Measurements from ENCODE around the gene DYRK1A.

Gene DYRK1A

GRCh38 chr21:37385179-37385765 lies 18.7 kb downstream of the DYRK1A start:
- DNase-seq (ENCODE audit: low read depth) = no peak

DNA sequence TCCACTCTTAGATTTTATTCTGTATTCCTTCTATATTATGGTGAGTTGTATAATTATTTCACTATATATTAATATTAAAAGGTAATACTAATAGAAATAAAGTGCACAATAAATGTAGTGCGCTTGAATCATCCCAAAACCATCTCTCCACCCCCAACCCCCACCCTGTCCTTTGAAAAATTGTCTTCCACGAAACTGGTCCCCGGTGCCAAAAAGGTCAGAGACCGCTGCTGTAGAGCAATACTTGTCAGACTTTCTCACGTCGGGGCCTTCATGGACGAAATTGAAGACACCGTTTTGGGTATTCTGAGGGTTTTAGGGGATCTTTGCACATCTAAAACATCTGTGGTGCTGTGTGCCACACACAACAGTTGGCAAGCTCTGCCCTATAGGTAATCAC lies 19.6 kb downstream of the DYRK1A start:
- DNase-seq (ENCODE audit: low read depth) = no peak

GRCh38 chr21:37389456-37389855 lies 22.9 kb downstream of the DYRK1A start:
- DNase-seq (ENCODE audit: low read depth) = no peak

GRCh38 chr21:37391666-37392065 lies 25.1 kb downstream of the DYRK1A start:
- DNase-seq (ENCODE audit: low read depth) = no peak

DNA sequence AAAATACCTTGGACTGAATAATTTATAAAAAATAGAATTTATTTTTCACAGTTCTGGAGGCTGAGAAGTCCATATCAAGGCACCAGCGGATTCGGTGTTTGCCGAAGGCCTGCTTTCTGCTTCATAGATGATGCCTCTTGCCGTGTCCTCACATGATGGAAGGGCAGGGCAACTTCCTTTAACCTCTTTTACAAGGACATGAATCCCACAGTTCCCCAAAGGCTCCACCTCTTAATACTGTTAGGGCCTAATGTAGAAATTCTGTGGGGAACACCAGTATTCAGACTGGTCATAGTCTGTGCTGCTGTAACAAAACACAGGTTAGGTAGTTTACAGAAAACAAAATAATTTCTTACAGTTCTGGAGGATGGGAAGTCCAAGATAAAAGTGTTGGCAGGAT lies 25.9 kb downstream of the DYRK1A start:
- DNase-seq (ENCODE audit: low read depth) = no peak

GRCh38 chr21:37393030-37393429 lies 26.5 kb downstream of the DYRK1A start:
- DNase-seq (ENCODE audit: low read depth) = no peak

DNA sequence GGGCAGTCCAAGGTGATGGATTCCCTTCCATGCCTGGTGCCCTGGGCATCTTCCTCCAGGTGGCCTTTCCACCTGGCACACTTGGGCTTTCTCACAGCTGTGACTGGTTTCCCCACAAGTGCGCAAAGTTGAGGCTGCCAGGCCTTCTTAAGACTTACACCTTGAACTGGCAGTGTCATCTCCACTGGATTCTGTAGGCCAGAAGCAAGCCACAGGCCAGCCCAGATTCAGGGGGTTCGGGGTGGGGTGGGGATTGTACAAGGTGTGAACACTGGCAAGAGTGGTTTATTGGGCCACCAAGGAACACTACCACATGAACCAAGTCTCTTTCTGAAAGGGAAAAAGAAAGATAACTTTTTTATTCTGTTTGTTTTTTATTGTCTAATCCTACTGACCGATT lies 27.2 kb downstream of the DYRK1A start:
- no peak for DNase-seq (ENCODE audit: low read depth)

- no peak for DNase-seq (ENCODE audit: low read depth)
Observed at GRCh38 chr21:37395961-37396360, 29.4 kb downstream of the DYRK1A start.

DNA sequence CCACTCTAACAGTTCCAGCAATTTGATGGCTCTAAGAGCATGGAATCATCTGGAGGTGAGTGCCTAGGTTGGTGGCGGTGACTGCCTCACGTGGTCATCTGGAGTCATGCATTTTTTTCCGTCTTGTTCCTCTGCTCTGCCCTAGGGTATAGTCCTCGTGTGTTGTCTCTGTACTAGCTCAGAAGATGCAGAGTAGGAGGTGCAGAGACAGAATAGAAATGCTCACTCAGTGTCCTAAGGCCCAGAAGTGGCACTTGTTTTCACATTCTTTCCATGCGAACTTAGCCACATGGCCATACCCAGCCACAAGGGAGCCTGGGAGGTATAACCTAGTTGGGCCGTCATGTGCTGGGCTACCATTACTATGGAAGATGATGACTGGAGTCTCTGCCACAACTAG lies 30.3 kb downstream of the DYRK1A start:
- DNase-seq (ENCODE audit: low read depth) = no peak

- DNase-seq (ENCODE audit: low read depth) = no peak
Observed at GRCh38 chr21:37398697-37399096, 32.1 kb downstream of the DYRK1A start.

- DNase-seq (ENCODE audit: low read depth) = no peak
Observed at GRCh38 chr21:37402251-37402867, 35.8 kb downstream of the DYRK1A start.

DNA sequence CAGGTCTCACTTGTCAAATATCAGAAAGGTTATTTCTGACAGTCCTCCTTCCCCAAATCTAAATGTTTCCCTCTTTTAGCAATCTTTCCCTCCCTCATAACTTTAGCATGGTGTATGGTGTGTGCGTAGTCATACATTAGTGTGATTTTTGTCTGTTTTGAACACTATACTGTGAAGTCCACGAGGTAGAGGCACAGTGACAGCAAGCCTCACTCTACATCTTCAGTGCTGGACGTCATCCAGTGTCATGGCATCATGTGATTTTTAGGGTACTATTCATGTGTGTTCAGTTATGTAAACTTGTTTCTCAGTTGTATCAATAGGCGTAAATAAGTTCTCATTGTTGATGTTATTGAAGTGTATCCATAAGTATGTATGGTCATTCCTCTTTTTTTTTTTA lies 39.1 kb downstream of the DYRK1A start:
- DNase-seq (ENCODE audit: low read depth) = no peak

GRCh38 chr21:37407719-37408420 lies 41.3 kb downstream of the DYRK1A start:
- DNase-seq (ENCODE audit: low read depth) = no peak

DNA sequence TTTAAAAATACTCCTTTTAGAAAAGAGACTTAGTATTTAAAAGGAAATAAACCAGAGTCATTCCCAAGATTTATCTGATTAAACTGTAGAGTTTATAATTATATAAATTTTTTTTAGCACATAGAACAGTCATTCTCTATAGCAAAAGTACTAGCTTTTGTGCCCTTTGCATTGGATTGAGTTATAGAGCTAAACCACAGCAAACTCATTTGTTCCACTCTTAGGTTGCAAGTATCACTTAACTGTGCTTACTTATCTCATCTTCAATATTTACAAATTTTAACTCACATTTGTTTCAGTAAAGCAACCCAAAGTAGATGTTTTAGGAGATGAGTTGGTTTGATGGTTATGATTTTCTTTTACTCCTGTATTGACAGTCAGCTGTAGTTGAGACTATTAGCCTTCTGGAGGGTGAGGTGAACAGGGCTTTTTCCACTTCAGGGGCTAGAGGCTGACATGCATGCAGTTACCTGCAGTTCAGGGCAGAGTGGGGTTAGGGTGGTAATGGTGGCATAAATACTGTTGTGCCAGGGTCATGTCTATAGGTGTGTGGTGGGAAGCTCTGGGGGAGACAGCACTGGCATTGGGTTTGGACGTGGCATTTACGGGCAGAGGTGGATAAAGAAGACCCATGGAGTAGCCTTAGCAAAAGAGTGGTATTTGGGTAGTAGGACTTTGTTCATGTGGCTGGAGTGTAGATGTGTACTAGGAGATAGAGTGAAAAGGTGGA lies 42.1 kb downstream of the DYRK1A start:
- no peak for DNase-seq (ENCODE audit: low read depth)

DNA sequence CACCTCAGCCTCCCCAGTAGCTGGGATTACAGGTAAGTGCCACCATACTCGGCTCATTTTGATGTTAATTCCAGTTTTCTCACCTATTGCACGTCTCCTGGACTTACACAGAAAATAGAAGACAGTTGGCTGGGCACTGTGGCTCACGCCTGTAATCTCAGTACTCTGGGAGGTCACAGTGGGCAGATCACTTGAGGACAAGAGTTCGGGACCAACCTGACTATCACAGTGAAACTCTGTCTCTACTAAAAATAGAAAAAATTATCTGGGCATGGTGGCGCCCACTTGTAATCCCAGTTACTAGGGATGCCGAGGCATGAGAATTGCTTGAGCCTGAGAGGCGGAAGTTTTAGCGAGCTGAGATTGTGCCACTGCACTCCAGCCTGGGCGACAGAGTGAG lies 44.1 kb downstream of the DYRK1A start:
- DNase-seq (ENCODE audit: low read depth) = no peak

DNA sequence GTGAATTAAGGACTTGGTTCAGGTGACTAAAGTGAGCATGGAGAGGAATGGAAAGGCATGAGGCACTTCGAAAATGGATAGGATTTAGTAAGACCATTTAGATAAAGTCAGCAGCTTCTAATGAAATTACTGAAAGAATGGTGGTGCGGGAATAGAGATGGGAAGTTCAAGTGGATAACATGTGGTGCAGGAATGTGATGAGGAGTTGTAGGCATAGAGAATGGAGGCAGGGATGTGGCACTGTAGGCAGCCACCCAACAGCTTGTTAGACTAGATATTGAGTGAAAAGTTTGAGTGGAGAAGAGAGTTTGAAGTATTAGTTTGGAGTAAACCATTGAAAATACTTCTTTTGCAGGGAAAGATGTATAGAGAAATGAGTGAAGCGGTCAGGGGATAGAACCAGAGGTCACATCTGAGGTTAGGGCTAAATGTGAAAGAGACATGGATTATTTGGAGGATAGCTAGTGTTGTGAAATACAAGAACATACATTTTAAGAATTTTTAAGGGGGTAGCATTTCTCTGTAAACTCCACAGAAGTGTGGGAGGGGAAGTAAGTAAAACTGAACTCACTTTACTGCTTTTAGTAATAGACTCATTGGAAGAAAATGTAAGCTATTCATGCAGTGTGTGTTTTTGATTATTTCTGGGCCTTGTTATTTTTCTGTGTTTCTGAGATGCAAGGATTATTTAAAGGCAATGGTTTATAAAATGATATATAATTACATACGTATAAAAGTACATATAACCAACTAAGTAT lies 46.2 kb downstream of the DYRK1A start:
- peak; percentile 12 for DNase-seq (ENCODE audit: low read depth)

DNA sequence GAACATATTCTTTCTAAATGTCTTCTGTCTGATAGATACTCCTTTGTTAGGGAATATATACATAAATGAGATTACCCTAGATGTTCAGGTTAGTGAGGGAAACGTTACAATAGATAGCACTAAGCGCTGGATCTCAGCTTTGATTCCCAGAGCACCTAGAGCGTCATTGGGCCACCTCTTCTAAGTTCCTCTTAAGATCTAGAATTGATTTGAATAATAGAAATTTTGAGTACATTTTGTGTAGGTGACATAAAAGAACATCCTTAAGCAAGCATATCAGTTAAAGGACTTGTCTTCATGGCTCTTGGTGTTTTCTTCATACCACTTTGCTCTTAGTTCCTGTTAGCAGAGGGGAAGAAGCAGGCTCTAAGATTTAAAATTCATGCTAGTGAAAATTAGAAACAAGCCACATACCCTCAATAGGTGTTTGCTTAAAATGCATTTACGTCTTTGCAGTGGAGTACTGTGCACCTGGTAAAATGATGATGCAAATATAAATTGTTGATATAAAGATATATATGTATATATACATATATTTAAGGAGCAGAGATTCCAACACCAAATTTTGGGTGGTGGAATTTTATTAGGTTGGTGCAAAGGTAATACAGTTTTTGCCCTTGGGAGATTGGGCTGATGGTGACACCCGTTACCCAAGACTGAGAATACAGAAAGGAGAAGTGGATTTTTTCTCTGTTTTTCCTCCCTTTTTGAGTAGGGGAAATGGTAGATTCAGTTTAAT lies 47.1 kb downstream of the DYRK1A start:
- no peak for DNase-seq (ENCODE audit: low read depth)

- DNase-seq (ENCODE audit: low read depth) = no peak
Observed at GRCh38 chr21:37414292-37415253, 48.0 kb downstream of the DYRK1A start.

- DNase-seq (ENCODE audit: low read depth) = no peak
Observed at GRCh38 chr21:37415939-37416338, 49.4 kb downstream of the DYRK1A start.

GRCh38 chr21:37416914-37417313 lies 50.3 kb downstream of the DYRK1A start:
- no peak for DNase-seq (ENCODE audit: low read depth)

All from ELR (cell line).